Measurements from ENCODE around the gene KATNB1.

GRCh38 chr16:57761301-57761700 is 25.7 kb downstream of the KATNB1 start:
- no peak for TF ChIP-seq EZH2 (IDR thresholded peaks at IDR 0.05)
- TF ChIP-seq CTCF (IDR thresholded peaks at IDR 0.05), result no peak

All from neural progenitor cell (in vitro differentiated cells).